HG02884 (cell line): ENCODE measurements around the gene CTIF.
"Not testable (repeated sequence)": the region's sequence is repeated elsewhere in the genome, so short reads cannot be mapped to it uniquely, and the experiment has no call there.

Experiments
- ATAC-seq: cut with Tn5 transposase; IDR thresholded peaks from one replicate; pipeline ENCODE4 v1.9.1; 2021; ENCODE audit warnings: mild to moderate bottlenecking, moderate library complexity; ENCODE audit not compliant: unreplicated experiment

The CTIF gene

DNA sequence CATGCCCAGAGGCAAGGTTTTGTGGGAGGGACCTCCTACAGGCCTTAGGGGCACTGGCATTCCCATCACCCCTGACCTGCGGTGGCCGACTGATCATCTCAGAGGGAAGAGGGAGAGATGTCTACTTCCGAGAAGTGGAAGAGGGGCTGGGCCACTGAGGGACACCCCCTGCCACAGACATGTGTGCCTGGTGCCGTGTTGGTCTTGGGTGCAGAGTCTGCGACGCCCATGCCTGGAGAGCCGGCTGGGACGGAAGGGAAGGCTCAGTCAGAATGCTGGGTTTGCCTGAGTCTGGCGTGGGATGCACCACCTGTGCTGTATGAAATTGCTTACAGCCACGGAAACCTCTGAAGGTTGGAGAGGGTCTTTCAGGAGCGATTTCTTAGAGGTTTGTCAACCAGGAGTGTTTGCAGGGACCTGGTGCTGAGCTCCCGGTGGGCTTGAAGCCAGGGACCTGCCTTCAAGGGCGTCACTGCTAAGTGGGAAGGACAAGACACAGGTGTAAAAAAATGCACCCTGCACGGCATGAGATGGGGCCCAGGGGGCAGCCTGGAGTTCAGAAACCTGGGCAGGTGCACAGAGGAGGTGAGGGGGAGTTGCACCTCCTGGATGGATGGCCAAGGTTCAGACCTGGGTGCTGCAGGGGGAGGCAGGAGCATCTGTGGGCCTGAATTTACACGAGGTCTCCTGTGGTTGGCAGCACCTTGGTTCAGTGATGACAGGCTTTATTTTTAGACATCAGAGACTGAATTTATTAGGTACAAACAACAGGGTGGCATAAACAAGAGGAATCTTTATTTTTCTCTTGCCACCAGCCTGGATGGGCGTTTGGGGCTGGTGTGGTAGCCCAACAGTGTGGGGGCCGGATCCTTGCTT, 100.3 kb downstream of the CTIF start:
- ATAC-seq: no peak

DNA sequence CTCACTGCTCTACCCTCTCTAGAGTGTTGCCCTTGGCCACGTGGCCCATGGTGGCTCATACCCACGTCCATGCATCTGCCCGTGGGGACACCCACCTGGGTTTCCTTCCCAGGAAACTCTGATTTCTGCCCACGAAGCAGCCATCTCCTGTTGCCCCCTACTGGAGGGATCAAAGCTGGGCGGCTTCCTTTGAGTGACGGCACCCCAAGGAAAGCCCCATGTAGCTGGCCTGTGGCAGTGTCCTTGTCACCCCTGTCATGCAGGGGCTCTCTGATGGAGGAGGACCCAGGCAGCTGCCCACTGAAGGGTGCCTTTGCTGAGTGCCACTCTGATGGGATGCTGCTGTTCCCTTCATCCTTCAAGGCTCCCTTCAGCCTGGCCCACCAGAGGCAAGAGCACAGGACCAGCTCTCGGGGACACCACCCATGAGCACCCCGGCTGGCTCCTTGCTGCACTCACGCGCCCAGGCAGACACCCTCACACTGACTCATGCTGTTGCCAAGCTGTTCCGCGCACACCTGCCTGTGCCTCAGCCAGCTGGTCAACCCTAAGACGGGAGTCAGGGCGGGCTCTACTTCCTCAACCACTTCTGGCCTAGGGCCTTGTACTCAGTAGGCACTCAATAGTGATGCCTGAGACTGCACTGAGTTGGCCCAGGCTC, 101.1 kb downstream of the CTIF start:
- no peak for ATAC-seq

GRCh38 chr18:48640566-48641270, 101.9 kb downstream of the CTIF start:
- ATAC-seq: no peak

DNA sequence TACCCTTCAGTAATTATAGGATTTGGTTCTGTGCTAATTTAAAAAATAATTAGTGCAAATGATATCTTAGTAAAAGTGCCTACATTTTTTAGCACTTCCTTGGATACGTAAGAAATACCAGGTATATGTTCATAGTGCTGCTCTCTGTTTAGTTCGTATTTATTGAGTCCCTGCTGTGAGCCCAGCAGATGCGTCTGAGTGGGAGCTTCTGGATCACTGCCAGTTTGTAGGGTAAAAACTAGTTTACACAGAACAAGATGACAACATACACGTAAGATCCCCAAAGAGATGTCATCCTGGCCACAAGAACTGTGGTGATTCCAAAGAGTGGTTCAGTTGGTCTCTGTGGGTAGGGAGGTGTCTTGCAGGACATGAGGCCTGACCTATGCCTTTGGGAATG, 103.2 kb downstream of the CTIF start:
- ATAC-seq: no peak

DNA sequence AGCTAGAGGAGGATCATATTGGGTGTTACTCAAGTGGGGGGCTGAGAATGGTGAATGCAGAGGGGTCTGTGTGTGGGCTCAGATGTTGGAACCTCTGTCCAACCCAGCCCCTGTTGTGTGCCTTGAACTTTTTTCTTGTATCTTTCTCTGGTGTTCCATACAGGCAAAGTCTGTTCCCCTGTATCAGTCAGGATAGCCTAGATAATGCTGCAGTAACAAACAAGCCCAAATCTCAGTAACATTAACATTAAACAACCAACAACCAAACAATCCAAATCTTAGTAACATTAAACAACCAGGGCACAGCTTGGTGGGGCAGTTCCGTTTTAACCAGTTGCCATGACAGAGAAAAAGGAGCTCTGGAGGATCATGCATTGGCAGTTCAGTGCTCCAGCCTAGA, 103.7 kb downstream of the CTIF start:
- ATAC-seq: no peak

- ATAC-seq: no peak
Observed at GRCh38 chr18:48643262-48643661, 104.4 kb downstream of the CTIF start.

DNA sequence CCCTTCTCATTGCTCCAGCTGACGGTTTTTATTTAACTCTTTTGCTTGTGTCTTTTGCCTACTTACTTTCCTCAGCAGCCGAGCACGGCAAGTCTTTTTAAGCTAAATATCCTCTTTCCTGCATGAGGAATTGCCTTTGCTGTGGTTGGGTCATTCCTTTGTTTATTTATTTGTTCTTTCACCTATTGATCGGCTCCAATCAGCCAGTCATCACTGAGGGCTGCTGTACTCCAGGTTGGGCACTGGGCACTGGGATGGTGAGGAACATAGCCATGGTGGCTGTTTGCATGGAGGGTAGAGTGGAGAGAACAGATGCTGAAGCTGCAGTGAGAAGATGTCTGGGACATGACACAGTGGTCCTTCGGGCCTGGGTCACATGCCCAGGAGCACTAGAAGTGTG, 105.2 kb downstream of the CTIF start:
- ATAC-seq: no peak

DNA sequence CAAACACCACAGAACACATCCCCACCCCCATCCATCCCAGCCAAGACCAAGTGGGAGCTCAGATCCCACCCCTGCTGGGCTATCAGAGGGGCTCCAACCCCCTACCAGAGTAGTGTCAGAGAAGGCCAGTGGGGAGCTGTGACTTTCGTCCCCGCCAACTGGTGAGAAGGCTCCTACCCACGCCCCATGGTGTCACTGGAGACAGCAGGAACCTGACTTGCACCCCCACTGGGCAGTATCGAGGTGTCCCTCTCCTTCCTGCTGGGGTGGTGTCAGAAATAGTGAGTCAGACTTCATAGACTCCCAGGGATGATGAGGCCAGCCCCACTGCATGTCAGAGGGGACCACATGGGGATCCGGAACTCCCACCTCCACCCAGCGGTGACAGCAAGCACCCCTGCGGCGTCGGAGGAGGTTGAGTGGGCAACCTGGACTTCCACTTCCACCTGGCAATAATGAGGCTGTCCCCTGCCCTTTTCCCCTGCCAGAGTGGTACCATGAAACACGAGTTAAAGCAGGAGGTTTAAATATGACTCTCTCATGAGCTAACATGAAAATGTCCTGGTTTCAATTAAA, 106.7 kb downstream of the CTIF start:
- ATAC-seq: no peak

- ATAC-seq: no peak
Observed at GRCh38 chr18:48646976-48647375, 108.1 kb downstream of the CTIF start.

- ATAC-seq: no peak
Observed at GRCh38 chr18:48649231-48649630, 110.4 kb downstream of the CTIF start.

DNA sequence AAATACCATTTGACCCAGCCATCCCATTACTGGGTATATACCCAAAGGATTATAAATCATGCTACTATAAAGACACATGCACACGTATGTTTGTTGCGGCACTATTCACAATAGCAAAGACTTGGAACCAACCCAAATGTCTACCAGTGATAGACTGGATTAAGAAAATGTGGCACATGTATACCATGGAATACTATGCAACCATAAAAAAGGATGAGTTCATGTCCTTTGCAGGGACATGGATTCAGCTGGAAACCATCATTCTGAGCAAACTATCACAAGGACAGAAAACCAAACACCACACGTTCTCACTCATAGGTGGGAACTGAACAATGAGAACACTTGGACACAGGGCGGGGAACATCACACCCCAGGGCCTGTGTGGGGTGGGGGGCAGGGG, 115.8 kb downstream of the CTIF start:
- ATAC-seq: not testable (repeated sequence)

DNA sequence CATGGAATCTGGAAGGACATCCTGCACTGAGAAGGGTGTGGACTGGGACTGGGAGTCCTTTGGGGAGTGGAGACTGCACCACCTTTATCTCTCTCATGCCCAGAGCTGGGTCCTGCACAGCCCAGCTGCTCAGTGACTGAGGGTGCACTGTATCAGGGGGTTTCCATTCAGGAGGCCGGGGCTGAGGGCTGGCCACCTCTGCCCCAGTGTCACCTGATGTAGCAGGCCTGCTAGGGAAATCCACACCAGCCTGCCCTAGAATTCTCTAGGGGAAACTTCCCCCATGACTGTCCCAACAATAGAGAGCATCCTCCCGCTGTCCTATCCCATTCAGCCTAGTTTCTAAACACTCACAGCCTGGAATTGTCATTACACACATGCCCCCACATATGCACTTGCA, 116.7 kb downstream of the CTIF start:
- ATAC-seq: no peak

- ATAC-seq: no peak
Observed at GRCh38 chr18:48656176-48656575, 117.3 kb downstream of the CTIF start.

- ATAC-seq: no peak
Observed at GRCh38 chr18:48656582-48656981, 117.8 kb downstream of the CTIF start.

GRCh38 chr18:48657447-48658120, 118.8 kb downstream of the CTIF start:
- ATAC-seq: no peak

GRCh38 chr18:48658721-48659120, 119.9 kb downstream of the CTIF start:
- no peak for ATAC-seq

DNA sequence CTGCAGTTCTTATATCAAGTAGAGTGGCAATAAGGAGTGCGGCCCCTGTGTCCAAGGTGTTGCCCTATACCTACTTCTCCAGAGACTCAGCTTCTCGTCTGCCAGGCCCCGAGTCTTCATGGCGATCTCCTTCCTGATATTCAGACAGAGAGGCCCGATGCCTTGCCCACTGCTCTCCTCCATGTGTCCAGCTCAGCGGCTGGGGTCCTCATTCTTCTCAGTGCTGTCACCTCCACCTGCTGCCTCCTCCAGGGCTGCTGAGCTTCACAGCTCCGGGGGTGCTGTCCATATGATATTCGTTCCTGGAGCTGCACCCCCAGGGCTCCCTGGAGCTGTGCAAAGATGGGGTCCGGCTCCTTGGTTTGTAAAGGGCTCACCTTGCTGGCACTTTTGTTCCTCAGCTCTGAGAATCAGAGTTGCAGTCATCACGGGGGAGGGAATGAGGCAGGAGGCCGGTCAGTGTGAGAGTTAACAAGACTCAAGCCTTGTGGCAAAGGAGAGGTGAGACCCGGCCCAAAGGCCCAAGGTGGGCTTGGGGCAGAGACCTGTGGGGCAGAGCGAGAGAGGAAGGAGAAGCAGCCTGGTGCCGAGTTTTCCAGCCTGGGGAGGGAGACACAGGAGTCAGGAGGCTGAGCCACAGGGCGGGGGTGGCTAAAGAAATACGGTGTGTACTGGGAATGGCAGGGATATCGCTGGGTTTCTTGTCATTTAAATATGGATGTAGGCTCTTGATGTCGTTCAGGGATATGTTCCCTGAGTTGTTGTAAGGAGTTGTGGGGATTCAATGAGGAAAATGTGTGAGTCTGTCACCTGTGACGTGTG, 120.6 kb downstream of the CTIF start:
- ATAC-seq: no peak

- no peak for ATAC-seq
Observed at GRCh38 chr18:48660346-48661228, 121.8 kb downstream of the CTIF start.

- ATAC-seq: no peak
Observed at GRCh38 chr18:48661421-48661820, 122.6 kb downstream of the CTIF start.
